Stimulated activated CD4-positive, alpha-beta T cell treated with anti-CD3 and anti-CD28 coated beads, Interleukin-2, amount 100 ng/mL, for 24 hours (primary cell): Measurements from ENCODE around the gene MMP25.

ENCODE experiments used
- DNase-seq, 2 donors: peaks; one replicate each; pipeline ENCODE4 v3.0.0-alpha.2; 2020

Gene MMP25, protein sequence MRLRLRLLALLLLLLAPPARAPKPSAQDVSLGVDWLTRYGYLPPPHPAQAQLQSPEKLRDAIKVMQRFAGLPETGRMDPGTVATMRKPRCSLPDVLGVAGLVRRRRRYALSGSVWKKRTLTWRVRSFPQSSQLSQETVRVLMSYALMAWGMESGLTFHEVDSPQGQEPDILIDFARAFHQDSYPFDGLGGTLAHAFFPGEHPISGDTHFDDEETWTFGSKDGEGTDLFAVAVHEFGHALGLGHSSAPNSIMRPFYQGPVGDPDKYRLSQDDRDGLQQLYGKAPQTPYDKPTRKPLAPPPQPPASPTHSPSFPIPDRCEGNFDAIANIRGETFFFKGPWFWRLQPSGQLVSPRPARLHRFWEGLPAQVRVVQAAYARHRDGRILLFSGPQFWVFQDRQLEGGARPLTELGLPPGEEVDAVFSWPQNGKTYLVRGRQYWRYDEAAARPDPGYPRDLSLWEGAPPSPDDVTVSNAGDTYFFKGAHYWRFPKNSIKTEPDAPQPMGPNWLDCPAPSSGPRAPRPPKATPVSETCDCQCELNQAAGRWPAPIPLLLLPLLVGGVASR

DNA sequence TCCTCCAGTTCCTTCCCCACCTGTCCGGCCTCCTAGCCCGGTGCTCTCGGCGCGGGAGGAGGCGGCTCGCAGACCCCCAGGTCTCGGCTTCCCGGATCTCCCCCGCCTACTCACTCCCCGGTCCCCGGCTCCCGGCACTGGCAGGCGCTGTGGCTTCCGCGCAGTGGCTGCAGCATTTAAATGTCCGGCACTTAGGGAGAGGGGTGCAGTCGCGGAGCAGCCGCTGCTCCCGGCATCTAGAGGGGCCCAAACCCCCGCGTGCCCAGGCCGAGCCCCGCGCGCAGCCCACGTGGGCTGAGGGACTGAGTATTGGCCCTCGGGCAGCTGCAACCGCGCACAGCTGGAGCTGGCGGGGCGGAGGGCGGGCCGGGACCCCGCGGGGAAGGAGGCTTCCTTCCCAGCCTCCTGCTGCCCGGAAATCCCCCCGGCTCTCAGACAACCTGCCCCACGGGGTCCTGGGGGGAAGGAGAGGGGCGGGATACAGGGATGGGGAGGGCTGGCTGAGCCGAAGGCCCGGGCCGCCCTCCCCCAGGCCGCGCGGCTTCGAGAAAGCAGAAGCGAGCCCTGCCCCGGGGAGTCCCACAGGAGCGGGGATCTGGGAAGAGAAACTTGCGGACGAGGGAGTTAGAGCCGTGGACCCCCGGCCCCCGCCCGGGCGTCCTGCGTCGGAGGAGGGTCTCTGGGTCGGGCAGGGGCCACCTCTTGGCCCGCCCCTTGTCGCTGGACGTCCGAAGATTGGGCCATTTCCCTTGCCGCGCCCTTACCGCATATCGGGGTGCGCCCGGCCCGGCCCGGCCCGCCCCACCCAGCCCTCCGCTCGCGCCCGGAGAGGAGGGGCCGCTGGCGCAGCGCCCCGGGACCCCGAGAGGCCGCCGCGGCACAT is at the start of gene MMP25:
Gene MMP25 (plus strand): TSS at position 804 of the 883 bp plus-strand sequence. CDS start 357 bp downstream, outside the sequence.
- DNase-seq, result no peak

DNA sequence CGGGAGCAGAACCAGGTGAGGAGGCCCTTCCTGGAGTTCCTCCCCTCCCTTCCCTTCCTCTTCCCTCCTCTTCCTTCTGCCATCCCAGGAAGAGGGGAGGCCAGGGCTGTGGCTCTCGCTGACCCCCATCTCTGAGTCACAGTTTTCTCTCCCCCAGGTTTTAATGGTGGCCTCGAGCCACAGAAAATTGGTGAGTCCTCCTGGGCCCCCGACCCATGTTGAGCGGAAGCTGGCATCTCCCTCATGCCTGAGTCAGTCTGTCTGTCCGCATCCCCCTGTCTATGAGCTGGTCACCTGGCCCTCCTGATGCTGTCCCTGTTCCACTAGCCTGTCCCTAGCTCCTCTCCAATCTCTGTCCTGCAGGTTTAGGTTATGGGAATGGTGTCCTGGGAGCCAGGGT is 46.4 kb upstream of the MMP25 start:
- no peak for DNase-seq

DNA sequence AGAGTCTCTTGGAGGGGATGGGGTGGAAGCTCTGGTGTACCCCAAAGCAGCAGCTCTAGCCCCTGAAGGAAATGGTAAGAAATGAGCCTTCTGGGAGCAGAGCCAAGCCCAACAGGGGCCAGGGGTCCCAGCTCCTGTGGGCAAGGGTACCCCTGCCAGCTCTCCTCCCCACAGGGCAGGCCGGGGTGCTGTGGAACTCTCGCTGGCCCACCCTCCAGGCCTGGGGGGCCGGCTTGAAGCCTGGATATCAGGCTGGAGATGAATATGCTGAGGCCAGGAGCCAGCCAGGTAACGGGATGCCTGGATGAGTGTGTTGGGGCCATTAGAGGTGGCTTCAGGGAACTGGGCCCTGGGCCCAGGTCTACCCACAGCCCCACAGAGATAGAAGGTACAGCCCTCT is 45.8 kb upstream of the MMP25 start:
- DNase-seq, result no peak

DNA sequence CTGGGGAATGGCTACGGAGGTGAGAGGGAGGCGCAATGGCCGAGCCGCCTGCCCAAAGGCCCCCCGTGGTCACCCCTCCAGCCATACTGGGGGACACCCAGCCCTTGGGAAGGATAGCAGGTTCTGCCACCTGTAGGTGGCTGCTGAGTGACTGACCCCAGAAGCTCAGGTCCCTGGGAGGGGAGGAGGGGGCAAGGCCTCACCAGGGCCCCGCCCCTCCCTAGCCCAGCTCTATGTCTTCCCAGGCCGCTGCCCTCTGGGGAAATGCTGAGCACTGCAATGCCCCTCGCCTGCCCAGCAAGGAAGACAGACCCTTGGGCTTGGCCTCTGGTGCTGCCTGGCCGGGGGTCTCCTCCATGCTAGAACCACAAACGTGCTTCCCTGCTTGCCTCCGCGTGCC is 45.0 kb upstream of the MMP25 start:
- DNase-seq, result no peak

DNA sequence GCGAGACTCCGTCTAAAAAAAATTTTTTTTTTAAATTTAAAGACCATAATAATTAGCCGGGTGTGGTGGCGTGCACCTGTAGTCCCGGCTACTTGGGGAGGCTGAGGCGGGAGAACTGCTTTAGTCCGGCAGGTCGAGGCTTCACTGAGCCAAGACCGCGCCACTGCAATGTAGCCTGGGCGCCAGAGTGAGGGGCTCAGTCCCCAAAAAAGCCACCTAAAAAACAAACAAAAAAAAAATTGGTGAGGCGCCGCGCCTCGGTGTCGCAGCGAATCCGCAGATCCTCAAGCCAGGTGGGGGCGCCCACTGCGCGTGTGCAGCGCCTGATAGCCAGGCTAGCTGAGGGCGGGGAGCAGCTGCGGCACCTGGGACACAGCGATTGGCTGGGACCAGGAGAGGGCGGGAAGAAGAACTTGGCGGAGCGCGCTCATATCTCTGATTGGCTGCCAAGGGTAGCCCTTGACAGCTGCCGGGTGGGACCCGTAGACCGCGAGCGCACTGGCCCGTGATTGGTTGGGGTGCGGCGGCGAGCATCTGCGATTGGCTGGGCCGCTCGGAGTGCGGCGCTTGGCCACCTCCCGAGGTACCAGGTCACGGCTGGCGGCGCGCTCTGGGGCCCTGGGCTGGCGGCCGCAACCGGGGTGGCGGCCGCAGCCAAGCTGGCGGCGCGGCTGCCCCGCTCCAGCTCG is 42.6 kb upstream of the MMP25 start:
- DNase-seq, result peak; percentile 96

DNA sequence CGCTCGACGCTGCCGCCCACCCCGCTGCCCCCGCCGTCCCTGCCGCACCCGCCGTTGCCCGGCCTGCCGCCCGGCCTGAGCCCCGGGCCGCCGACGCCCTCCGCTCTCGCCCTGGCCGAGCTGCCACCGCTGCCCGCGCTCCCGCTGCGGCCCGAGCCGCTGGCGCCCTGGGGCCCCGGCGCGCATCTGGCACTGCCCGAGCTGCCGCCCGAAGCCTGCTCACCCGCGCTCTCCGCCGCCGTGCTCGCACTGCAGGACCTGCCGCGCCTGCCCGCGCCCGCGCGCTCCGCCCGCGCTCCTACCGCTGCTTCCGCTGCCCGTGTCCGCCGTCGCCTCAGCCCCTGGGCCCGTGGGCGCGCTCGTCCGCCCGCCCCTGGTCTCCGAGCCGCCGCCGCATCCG is 42.0 kb upstream of the MMP25 start:
- DNase-seq, result no peak

DNA sequence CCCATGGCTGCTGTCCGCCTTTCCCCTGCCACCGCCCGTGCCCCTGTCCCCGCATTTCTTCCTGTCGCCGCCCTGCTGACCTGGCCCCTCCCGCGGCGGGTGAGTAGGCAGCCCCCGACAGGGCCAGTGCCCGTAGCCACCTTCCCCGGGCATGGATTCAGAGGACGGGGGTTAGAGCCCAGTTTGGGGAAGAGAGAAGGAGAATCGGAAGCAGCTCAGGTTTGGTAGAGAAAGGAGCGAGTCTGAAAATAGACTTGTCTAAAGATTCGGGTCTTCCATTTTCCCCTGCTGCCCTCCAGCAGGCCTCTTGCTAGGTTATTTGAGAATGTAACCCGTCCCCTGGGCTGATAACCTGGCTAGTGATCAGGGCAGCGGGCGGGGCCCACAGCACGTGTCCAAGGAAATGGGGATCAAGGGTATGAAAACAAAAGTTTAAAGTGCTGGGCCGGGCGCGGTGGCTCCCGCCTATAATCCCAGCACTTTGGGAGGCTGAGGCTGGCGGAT is 41.5 kb upstream of the MMP25 start:
- no peak for DNase-seq

DNA sequence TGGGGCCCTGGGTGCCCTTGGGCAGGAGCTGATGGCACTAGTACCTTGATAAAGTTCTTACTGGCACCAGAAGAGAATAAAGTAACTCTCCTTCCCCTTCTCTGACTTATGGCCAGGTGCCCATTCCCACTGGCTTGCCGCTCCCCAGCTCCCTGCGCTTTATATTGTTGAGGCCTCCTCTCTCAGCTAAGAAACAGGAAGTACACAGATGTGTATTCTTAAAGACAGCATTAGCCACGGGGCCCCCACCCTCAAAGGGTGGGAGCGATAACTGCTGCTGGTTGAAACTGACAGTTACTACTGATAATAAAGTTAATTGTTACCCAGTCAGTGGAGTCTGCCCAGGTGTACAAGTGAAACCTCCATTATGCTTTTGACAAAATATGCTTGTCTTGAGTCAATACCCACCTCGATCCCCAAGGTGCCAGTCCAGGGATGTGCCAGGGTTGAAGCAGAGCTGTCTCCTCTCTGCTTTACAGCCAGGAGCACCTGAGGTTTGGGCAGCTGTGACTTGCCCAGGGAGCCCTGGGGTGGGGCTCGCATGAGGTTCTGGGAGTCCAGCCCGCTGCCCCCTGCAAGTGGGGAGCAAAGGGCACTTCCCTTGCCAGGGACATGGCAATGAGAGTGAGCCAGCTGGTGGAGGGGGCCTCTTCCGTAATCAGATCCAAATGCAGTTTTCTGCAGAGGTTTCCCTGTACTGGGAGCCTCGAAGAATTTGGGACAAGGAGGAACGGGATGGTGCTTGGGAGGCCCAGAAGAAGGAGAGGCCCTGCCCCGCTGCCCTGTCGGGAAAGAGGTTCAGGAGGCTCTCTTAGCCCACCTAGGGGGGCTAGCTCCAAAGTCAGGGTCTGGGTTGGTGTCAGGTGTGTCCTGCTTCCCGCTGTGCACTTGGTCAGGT is 39.1 kb upstream of the MMP25 start:
- no peak for DNase-seq

DNA sequence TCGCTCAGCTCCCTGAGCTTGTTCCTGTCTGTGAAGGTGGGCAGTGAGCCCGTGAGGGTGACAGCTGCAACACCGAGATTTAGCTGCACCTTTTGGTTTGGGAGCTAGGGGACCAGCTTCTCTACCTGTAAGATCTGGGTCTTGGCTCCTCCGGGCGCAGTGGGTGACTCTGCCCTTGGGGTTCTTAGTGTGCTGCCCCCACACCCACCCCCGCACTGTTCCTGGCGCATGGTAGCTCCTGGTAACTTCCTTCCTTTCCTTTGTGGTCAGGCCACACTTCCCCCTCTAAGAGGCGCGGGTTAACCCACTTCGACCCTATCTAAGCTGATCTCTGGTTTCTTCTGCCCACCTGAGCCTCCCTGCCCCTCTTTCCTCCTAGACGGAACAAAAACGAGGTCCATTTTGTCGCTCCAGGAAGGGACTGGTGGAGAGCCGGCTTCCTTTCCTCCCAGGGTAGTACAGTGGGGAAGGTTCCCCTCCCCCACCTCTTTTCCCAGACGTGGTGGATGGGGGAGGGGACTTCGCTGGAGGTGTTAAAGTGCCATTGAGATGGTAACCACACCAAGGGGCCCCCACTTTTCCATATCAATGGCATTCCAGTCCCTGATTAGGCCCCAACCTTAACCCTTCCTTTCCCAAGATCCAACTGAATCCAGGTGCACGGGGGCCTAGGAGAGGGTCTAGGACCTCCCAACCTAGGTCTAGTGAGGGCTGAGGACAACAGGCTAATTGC is 38.2 kb upstream of the MMP25 start:
- DNase-seq, result no peak

DNA sequence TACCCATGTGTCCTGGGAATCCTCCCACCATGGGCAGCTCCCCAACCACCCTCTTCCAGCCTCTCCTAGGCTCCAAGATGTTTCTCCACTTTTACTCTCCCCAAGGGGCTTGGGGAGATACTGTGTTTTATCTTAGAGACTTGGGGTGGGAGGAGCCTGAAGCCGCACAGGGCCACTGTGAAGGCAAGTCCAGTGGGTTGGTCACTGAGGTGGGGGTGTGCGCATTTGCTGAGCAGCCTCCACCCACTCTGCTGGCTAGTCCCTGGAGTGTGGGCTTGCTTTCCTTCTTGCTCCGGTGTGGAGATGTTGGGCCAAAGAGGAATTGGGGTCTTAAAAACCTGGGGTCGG is 37.7 kb upstream of the MMP25 start:
- no peak for DNase-seq

DNA sequence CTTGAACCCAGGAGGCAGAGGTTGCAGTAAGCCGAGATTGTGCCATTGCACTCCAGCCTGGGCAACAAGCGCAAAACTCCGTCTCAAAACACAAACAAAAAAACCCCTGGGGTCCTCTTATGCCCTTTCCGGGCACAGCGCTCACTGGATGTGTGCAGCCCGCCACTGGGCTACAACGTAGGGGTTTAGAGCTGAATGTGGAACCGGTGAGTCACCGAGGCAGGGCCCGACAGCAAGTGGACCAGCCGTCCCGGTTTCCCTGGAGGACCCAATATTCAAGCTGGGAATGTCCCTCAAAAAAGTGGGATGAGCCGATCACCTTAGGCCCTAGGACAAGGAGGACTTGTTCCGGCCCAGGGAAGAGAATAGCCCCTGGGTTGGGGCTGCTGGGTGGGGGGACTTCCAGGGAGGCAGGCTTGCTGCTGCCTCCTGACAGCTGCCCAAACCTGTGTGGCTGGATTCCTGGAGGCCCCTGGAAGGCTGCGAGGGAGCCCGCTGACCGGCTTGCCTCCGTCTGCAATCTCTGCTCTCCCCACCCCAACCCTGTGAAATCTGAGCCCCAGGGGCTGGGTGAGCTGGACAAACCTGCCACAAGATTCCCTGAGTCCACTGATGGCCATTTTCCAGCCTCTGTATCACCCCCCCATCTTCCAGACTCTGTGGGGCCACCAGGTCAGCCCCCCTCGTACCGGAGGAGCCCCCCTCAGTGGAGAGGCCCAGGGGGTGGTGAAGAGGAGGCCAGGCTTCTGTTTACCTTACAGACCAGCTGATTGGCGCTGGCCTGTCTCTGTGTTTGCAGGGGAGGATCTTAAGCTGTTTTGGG is 36.6 kb upstream of the MMP25 start:
- DNase-seq, result no peak

DNA sequence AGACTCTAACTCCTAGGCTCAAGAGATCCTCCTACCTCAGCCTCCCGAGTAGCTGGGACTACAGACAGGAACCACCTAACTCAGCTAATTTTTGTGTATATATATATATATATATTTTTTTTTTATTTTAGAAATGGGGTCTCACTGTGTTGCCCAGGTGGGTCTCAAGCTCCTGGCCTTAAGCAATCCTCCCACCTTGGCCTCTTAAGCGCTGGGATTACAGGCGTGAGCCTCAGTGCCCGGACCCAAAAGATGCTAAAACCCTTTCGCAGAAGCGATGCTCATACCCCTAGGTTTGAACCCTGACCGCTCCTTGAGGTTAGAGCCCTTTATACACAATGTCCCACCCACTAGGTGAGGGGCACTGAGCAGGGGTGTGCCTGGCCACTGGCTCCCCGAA is 35.9 kb upstream of the MMP25 start:
- no peak for DNase-seq

DNA sequence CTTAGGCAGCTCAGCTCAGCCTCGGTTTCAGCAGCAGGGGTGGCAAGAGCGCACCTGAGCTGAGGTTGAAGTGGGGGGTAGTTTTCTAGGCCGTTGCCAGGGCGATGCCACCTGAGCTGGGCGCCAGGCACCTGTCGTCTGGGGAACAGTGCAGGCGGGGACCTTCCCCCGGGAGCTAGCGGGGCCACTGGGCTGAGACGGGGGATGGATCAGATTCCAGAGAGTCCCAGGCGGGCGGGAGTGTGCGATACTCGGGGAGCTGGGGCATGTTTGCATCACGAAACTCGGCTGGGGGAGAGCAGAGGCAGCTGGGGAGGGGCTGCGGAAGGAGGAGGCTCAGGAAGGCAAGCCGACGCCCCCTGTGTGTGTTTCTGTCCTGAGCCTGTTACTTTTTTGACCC is 34.1 kb upstream of the MMP25 start:
- DNase-seq, result no peak

DNA sequence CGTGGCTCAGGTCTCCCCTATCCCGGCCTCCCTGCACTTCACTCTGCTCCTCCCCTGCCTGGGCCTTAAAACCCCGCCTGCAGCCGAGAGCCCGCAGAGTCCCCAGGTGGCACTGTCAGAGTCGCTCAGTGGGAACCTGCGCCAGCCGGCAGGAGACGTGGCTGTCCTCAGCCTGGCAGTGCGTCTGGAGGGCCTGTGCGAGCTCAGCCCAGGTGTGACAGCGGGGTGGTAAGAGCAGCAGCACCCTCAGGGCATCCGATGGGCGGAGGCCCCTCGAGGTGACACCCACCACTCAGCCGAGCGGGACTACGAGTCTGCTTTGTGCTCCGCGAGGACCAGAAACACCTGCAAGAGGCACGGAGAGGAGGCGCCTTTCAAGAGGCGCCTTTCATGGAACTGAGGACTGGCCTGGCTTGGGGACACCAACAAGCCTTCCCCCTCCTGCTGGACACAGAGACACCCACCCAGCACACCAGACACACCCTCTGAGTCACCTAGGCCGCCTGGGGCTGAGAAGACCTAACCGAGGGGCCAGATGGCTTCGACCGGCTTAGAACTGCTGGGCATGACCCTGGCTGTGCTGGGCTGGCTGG is 33.4 kb upstream of the MMP25 start, which contains the start of gene CLDN9:
Gene CLDN9 (plus strand): TSS at position 96 of the 593 bp plus-strand sequence. CDS start 440 bp downstream, at position 536.
- DNase-seq, result no peak

DNA sequence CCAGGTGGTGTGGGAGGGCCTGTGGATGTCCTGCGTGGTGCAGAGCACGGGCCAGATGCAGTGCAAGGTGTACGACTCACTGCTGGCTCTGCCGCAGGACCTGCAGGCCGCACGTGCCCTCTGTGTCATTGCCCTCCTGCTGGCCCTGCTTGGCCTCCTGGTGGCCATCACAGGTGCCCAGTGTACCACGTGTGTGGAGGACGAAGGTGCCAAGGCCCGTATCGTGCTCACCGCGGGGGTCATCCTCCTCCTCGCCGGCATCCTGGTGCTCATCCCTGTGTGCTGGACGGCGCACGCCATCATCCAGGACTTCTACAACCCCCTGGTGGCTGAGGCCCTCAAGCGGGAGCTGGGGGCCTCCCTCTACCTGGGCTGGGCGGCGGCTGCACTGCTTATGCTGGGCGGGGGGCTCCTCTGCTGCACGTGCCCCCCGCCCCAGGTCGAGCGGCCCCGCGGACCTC is 32.8 kb upstream of the MMP25 start:
- no peak for DNase-seq

DNA sequence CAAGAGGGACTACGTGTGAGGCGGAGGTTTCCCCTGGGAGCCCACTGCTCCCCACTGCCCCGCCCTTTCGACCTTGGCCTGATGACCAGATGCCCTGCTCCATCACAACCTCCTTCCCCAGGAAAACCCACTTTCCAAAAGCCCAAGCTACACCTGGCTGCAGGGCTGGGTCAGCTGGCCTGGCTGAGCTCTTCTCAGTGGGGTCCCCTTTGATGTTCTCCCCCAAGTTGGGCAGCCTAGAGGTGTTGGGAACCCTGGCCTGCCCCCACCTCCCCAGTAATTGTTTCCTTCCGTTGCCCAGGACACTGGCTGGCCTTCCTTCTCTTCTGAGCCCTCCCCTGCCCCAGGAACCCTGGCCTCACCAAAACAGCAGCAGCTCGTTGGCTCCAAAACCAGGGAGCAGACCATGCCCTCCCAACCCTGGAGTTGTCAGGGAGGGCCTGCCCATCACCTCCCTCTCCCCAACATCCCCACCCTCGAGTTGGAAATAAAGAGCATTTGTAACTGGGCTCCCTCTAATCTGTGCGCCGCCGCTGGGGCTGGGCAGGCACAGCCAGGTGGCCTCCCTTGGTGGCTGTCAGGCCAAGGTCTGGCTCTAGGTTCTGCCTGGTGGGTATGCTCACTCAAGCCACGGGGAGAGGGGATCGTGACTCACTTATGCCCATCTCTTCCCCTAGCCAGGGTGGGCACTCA is 32.2 kb upstream of the MMP25 start:
- no peak for DNase-seq

DNA sequence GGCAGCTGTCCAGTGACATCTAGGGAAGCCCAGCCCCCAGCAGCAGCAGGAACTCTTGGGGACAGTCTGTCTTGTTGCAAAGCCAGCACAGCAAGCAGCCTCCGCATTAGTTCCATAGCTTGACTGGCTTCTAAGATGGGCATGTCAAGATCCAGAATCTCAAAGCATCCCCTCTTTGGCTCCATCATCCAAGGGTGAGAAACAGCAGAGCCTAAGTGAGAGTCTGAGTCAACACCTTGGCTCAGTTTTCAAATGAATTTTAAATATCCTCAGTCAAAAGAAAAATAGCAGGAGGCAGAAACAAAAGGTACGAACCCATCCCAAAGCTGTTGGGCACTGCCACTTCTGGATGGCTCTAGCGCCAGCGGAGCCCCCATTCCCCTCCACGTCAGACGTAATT is 31.4 kb upstream of the MMP25 start:
- no peak for DNase-seq

DNA sequence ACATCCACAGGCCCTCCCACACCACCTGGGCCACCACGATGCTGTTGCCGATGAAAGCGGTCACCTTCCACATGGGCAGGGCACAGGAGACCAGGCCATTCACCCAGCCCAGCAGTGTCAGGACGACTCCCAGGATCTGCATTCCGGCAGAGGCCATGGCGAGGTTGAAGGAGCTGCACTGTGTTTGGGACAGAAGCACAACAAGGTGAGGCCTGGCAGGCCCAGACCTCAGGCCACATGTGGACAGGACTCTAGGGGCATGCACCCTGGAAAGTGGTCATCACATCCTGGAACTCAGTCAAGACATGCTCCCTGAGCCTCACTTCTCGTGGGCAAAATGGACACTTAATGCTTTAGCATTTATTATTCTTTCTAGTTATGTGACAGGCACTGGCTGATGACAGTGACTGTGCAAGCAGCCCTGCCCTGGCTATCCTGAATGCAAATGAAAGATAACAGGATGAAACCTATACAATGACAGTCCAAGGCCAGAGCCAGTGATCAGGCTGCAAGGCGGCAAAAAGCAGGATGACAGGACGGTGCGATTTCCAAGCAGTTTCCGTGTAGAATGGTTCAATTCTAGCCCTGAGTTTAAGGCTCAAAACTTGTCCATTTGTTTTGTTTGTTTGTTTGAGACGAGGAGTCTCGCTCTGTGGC is 30.4 kb upstream of the MMP25 start:
- no peak for DNase-seq
